Naive thymus-derived CD8-positive, alpha-beta T cell (primary cell): ENCODE measurements around the gene FBXO10. TPM values are rescaled to one million over a fixed set of nuclear protein-coding genes. Genes with fewer than 3 reads are reported as not detected.

Source experiments
- ATAC-seq, 2 donors: fragments of 150-1000 bp; cut with Tn5 transposase in 1 of 2; sonication (Bioruptor Pico), chemical (Tn5 transposase) in 1 of 2; 1 replicate in 1 of 2; 2 replicates in 1 of 2; pipeline ENCODE4 v1.10.0; 2021; ENCODE audit warnings: mild to moderate bottlenecking in 2 of 2, moderate library complexity in 2 of 2
- POLR2A ChIA-PET: fragments of 350-600 bp; sonication (Branson Sonifier 250); formaldehyde crosslinking; loops from one replicate; lab custom pipeline; 2021; ENCODE audit warnings: antibody characterized with exemption; lab: Charles Lee
- DNase-seq, 10 donors: peaks; one replicate each; pipeline versions ENCODE4 v3.0.0 to v3.0.0-alpha.2; 2020 to 2022
- H3K27ac Mint-ChIP-seq, 10 donors: one replicate each; pipeline ENCODE4 v1.8.0; 2020 to 2022; ENCODE audit warnings: mild to moderate bottlenecking in 10 of 10, mixed read lengths in 10 of 10, moderate library complexity in 4 of 10, inconsistent platforms in 1 of 10
- H3K27me3 Mint-ChIP-seq, 5 donors: one replicate each; pipeline ENCODE4 v1.8.0; 2021 to 2022; ENCODE audit warnings: mixed read lengths in 5 of 5
- H3K36me3 Mint-ChIP-seq, 3 donors: one replicate each; pipeline ENCODE4 v1.8.0; 2020 to 2022; ENCODE audit warnings: mixed read lengths in 3 of 3, mild to moderate bottlenecking in 2 of 3, inconsistent platforms in 1 of 3
- H3K4me1 Mint-ChIP-seq, 4 donors: one replicate each; pipeline ENCODE4 v1.8.0; 2021 to 2022; ENCODE audit warnings: mixed read lengths in 4 of 4
- H3K4me3 Mint-ChIP-seq, 10 donors: one replicate each; pipeline ENCODE4 v1.8.0; 2020 to 2022; ENCODE audit warnings: mild to moderate bottlenecking in 10 of 10, mixed read lengths in 10 of 10, moderate library complexity in 6 of 10, inconsistent platforms in 1 of 10
- H3K9me3 Mint-ChIP-seq, 9 donors: one replicate each; pipeline ENCODE4 v1.8.0; 2020 to 2022; ENCODE audit warnings: mixed read lengths in 9 of 9, mild to moderate bottlenecking in 3 of 9, inconsistent platforms in 1 of 9, moderate library complexity in 1 of 9
- polyA plus RNA-seq, 3 donors: library from polyadenylated mRNA; unstranded; fragments of 300-500 nt; fragmentation: Illumina TruSeq; gene quantifications; one replicate each; pipeline ENCODE4 v1.2.3, GENCODE V29; 2021
- total RNA-seq, 8 experiments: library from RNA in 2 of 8; stranded (reverse) in 2 of 8; gene quantifications; one replicate each; pipeline ENCODE4 v1.2.3 and lab custom pipeline; 2021 to 2026

The FBXO10 gene
- total and polyA plus RNA-seq, 5 experiments from 2014 or later, result 0.20 to 2.4 (median 0.77) TPM

- H3K4me1 Mint-ChIP-seq, result peaks cover 12 to 19% (median 14%) of the 10 kb centered on the region in 4 donors
- H3K27me3 Mint-ChIP-seq, result no peaks in the 10 kb centered on the region
- POLR2A ChIA-PET, result no interaction called here
- no peaks in the 10 kb centered on the region for H3K9me3 Mint-ChIP-seq
- peaks cover 0 to 87% (median 16%) of the 10 kb centered on the region in 3 donors for H3K36me3 Mint-ChIP-seq
- H3K4me3 Mint-ChIP-seq, result peak overlapping the region in 2 of 10 donors; percentile 43 to 80
- DNase-seq (peak in 1 of 10 donors; percentile 10), ATAC-seq (peak in 1 of 2 donors; percentile 25)
- peak overlapping the region in 9 of 10 donors; percentile 0 to 89 (median 66) for H3K27ac Mint-ChIP-seq
These were observed 72.4 kb downstream of the FBXO10 start for GRCh38 chr9:37503736-37504135.

GRCh38 chr9:37501957-37502596, 74.1 kb downstream of the FBXO10 start:
- DNase-seq, result no peak
- H3K27me3 Mint-ChIP-seq, result no peaks in the 10 kb centered on the region
- H3K9me3 Mint-ChIP-seq, result no peaks in the 10 kb centered on the region
- no peak overlapping the region for H3K4me3 Mint-ChIP-seq
- peaks cover 0 to 90% (median 19%) of the 10 kb centered on the region in 3 donors for H3K36me3 Mint-ChIP-seq
- no peak for ATAC-seq
- H3K27ac Mint-ChIP-seq, result peak overlapping the region in 8 of 10 donors; percentile 2 to 73 (median 42)
- H3K4me1 Mint-ChIP-seq, result peaks cover 9 to 18% (median 14%) of the 10 kb centered on the region in 4 donors
- POLR2A ChIA-PET, result no interaction called here

DNA sequence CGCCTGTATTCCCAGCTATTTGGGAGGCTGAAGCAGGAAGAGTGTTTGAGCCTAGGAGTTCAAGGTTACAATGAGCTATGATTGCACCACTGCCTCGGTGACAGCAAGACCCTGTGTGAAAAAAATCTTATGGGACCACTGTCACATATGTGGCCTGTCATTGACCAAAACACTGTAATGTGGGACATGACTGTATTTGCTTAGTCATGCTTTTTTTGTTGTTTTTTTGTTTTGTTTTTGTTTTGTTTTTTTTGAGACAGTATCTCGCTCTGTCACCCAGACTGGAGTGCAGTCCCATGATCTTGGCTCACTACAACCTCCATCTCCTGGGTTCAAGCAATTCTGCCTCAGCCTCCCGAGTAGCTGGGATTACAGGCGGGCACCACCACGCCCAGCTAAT, 76.9 kb downstream of the FBXO10 start:
- POLR2A ChIA-PET, result no interaction called here

DNA sequence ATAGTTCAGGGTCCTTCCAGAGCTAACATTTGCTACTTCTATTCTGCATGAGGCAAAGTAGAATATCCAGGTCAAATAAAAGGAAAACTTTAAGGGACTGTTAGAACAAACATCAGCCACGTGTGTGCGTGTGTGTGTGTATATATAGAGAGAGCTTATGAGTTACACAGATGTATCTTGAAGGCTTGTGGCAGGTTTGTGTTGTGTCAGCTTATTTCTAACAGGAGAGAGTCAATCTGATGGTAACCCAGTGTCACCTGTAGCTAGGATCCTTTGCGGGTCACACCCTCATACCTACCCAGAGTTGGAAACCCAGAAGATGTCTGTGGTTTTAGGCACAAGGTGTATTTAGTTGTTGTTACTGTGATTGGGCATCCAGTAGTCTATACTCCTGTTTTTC, 77.7 kb downstream of the FBXO10 start:
- Mint-ChIP-seq H3K9me3 (no peaks in the 10 kb centered on the region), H3K4me3 (no peak overlapping the region), H3K4me1 (peaks cover 6 to 11% (median 10%) of the 10 kb centered on the region in 4 donors), H3K27ac (peak overlapping the region in 1 of 10 donors; percentile 11), H3K27me3 (no peaks in the 10 kb centered on the region), H3K36me3 (peaks cover 0 to 93% (median 28%) of the 10 kb centered on the region in 3 donors)
- no peak for ATAC-seq
- POLR2A ChIA-PET, result no interaction called here
- DNase-seq, result no peak

More for the DNA sequence above, 76.9 kb downstream of the FBXO10 start:
- Mint-ChIP-seq H3K27me3 (no peaks in the 10 kb centered on the region), H3K4me3 (no peak overlapping the region), H3K36me3 (peaks cover 0 to 93% (median 28%) of the 10 kb centered on the region in 3 donors), H3K9me3 (no peaks in the 10 kb centered on the region), H3K4me1 (peaks cover 13 to 19% (median 15%) of the 10 kb centered on the region in 4 donors), H3K27ac (peak overlapping the region in 1 of 10 donors; percentile 27)
- DNase-seq (no peak), ATAC-seq (no peak)

DNA sequence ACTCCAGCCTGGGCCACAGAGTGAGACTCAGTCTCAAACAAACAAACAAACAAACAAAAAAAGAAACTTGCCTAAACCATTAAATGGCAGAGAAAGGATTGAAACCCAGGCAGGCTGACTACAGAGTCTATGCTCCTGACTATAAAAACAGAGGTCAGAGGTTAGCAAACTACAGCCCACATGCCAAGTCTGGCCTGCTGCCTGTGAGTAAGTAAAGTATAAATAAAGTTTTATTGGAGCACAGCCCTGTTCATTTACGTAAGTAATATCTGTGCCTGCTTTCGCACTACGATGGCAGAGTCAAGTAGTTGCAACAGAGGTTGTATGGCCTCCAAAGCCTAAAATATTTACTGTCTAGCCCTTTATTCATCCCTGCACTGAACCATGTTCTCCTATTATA, 78.9 kb downstream of the FBXO10 start:
- H3K36me3 Mint-ChIP-seq, result peaks cover 0 to 93% (median 24%) of the 10 kb centered on the region in 3 donors
- POLR2A ChIA-PET, result no interaction called here

DNA sequence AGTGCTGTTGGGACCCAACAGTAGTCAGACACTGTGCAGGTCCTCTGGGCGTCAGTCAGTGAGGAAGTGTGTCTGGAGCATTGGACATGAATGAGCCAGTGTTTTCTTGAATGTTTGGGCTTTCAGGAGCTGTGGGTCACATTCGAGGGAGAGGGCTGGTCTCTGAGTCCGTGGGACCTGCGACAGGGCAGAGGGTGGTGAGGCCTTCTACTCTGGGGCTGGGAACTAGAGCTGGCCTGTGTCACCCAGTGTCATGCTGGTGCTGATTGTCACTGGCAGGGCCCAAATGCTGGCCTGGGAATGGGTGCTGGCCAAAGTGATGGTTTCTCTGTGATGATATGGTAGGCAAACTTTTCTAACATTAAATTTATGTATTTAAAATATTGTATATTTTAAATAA, 80.2 kb downstream of the FBXO10 start:
- no peaks in the 10 kb centered on the region for H3K27me3 Mint-ChIP-seq
- H3K36me3 Mint-ChIP-seq, result peaks cover 0 to 93% (median 19%) of the 10 kb centered on the region in 3 donors
- no peak for DNase-seq
- H3K4me1 Mint-ChIP-seq, result peaks cover under 1 to 5% (median 5%) of the 10 kb centered on the region in 4 donors
- H3K4me3 Mint-ChIP-seq, result no peak overlapping the region
- H3K9me3 Mint-ChIP-seq, result no peaks in the 10 kb centered on the region
- POLR2A ChIA-PET, result no interaction called here
- ATAC-seq, result no peak
- H3K27ac Mint-ChIP-seq, result peak overlapping the region in 4 of 10 donors; percentile 1 to 43 (median 30)

More for the DNA sequence above, 78.9 kb downstream of the FBXO10 start:
- no peaks in the 10 kb centered on the region for H3K9me3 Mint-ChIP-seq
- H3K4me3 Mint-ChIP-seq, result no peak overlapping the region
- peaks cover 0 to 5% (median 4%) of the 10 kb centered on the region in 4 donors for H3K4me1 Mint-ChIP-seq
- ATAC-seq (no peak), DNase-seq (no peak)
- H3K27me3 Mint-ChIP-seq, result no peaks in the 10 kb centered on the region
- H3K27ac Mint-ChIP-seq, result no peak overlapping the region

- no peak for ATAC-seq
- H3K27me3 Mint-ChIP-seq, result no peaks in the 10 kb centered on the region
- H3K27ac Mint-ChIP-seq, result peak overlapping the region in 6 of 10 donors; percentile 1 to 43 (median 28)
- H3K4me3 Mint-ChIP-seq, result no peak overlapping the region
- no peak for DNase-seq
- peaks cover 0 to 93% (median 19%) of the 10 kb centered on the region in 3 donors for H3K36me3 Mint-ChIP-seq
- peaks cover 3 to 10% (median 8%) of the 10 kb centered on the region in 4 donors for H3K4me1 Mint-ChIP-seq
- H3K9me3 Mint-ChIP-seq, result no peaks in the 10 kb centered on the region
- POLR2A ChIA-PET, result no interaction called here
These were observed 80.6 kb downstream of the FBXO10 start for GRCh38 chr9:37495571-37495970.

GRCh38 chr9:37491939-37492338, 84.2 kb downstream of the FBXO10 start:
- H3K27ac Mint-ChIP-seq, result peak overlapping the region in 1 of 10 donors; percentile 40
- peaks cover 0 to 85% (median 14%) of the 10 kb centered on the region in 3 donors for H3K36me3 Mint-ChIP-seq
- no peaks in the 10 kb centered on the region for H3K27me3 Mint-ChIP-seq
- H3K4me3 Mint-ChIP-seq, result no peak overlapping the region
- ATAC-seq (no peak), DNase-seq (no peak)
- no peaks in the 10 kb centered on the region for H3K9me3 Mint-ChIP-seq
- POLR2A ChIA-PET, result no interaction called here
- H3K4me1 Mint-ChIP-seq, result peaks cover 21 to 32% (median 26%) of the 10 kb centered on the region in 4 donors

- Mint-ChIP-seq H3K36me3 (peaks cover 0 to 38% (median 0%) of the 10 kb centered on the region in 3 donors), H3K9me3 (no peaks in the 10 kb centered on the region)
These were observed 89.3 kb downstream of the FBXO10 start for GRCh38 chr9:37486616-37487548.

GRCh38 chr9:37486256-37486615, 89.9 kb downstream of the FBXO10 start:
- POLR2A ChIA-PET, result interaction anchor here (0.8 to 4.3 kb wide), 4 partner anchors 21 to 106 kb away, joined by 3 to 56 read pairs (median 10); partner anchors contain the start of genes GRHPR and ZBTB5
- Mint-ChIP-seq H3K27ac (peak overlapping the region; percentile 89 to 98 (median 94)), H3K4me1 (peaks cover 27 to 49% (median 44%) of the 10 kb centered on the region in 4 donors), H3K9me3 (no peaks in the 10 kb centered on the region), H3K36me3 (peaks cover 0 to 32% (median 0%) of the 10 kb centered on the region in 3 donors), H3K4me3 (peak overlapping the region; percentile 91 to 100 (median 94)), H3K27me3 (peaks cover 6 to 10% (median 7%) of the 10 kb centered on the region in 5 donors)
- ATAC-seq, result no peak
- no peak for DNase-seq

More at GRCh38 chr9:37486616-37487548, 89.3 kb downstream of the FBXO10 start:
- ATAC-seq (no peak), DNase-seq (no peak)
- H3K4me3 Mint-ChIP-seq, result peak overlapping the region; percentile 91 to 100 (median 94)
- peaks cover 0 to 3% (median under 1%) of the 10 kb centered on the region in 5 donors for H3K27me3 Mint-ChIP-seq
- H3K4me1 Mint-ChIP-seq, result peaks cover 27 to 49% (median 44%) of the 10 kb centered on the region in 4 donors
- H3K27ac Mint-ChIP-seq, result peak overlapping the region; percentile 89 to 98 (median 94)
- POLR2A ChIA-PET, result interaction anchor here (0.6 to 4.3 kb wide), 5 partner anchors 21 to 105 kb away, joined by 3 to 56 read pairs (median 5); partner anchors contain the start of genes GRHPR and ZBTB5

- Mint-ChIP-seq H3K36me3 (peaks cover 0 to 25% (median 0%) of the 10 kb centered on the region in 3 donors), H3K27me3 (peaks cover 6 to 13% (median 7%) of the 10 kb centered on the region in 5 donors), H3K4me3 (peak within 1 kb of the TSS; percentile 91 to 100 (median 94)), H3K27ac (peak within 1 kb of the TSS; percentile 89 to 98 (median 94)), H3K4me1 (peaks cover 23 to 44% (median 41%) of the 10 kb centered on the region in 4 donors), H3K9me3 (no peaks in the 10 kb centered on the region)
- ATAC-seq (peak; percentile 94 to 97), DNase-seq (peak; percentile 91 to 97 (median 96))
- POLR2A ChIA-PET, result interaction anchor here (0.8 to 4.3 kb wide), 6 partner anchors 15 to 107 kb away, joined by 3 to 56 read pairs (median 4); partner anchors contain the start of genes GRHPR, TOMM5 and ZBTB5
These were observed 90.6 kb downstream of the FBXO10 start, which contains the start of gene POLR1E for GRCh38 chr9:37485389-37486255. POLR1E (plus strand) TSS chr9:37485948; CDS start chr9:37486048, 100 bp downstream.
